Head of caudate nucleus (tissue), 42 donors: ENCODE measurements around the gene AJUBA.

Experiments used
- DNase-seq, 42 donors: peaks; one replicate each; pipeline versions ENCODE4 v3.0.0 to v3.0.0-alpha.2; 2020 to 2021; ENCODE audit warnings: mixed read lengths in 7 of 42
- intact Hi-C: fragments of 100-400 bp; cut with DNase I; formaldehyde crosslinking; loops from one replicate; pipeline ENCODE4 v1.15.0; 2022

Gene AJUBA

DNA sequence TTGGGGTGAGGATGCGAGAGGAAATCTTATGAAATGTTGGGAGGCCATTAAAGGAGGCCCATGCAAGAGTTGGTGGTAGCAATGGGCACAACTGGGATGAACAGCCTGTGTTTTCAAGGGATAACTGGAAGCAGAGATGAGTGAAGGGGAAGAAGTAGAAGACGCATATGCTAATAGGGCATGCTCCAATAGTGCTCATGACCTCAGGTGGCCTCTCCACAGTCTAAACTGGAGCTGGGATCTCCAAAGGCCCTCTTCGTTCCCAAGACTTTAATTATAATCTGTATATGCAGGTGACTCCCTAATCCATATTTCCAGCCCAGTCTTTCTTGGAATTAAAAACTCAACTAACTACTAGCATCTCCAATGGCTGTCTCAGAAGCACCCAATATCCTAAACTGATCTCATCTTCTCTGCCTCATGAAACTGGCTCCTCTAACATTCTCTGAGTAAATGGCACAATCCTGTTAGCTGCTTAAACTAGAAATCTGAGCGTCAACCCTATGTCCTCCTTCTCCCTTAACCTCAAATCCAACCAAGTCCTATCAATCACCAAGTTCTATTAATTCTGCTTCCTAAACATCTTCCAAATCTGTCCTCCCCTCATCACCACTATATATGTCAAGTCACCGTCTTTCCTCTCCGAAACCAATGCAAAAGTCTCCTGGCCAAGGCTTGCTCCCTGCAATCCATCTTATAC, 2.8 kb upstream of the AJUBA start:
- intact Hi-C loops = loop anchor here (10.0 kb wide), 1 partner anchor 50 kb away; no protein-coding TSS in a partner anchor
- no peak for DNase-seq

DNA sequence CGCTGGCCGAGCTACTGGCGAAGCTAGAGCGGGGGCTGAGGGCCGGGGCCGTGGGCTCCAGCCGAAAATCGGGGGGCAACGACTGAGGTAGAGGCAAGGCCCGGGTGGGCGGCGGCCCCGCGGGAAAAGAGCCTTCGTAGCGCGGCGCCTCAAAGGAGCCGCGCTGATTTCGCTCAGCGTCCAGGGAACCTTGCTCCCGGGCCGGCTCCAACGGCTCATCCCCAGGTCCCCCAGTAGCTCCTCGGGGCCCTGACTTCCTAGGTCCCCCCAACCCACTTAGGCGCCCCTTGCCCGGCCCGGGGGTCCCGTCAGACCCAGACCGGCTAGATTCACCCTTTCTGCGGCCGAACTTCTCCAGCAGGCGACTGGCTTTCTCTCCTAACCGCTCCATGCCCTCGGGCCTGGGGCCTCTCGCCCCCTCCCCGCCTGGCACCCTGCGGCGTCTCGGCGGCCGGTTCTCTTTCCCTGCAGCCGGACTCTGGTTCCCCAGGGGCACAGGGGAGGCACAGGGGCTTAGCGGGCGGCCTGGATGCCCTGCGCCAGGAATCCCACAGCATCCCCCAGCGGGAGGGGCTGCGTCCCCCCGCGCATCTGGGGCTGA, 375 bp downstream of the AJUBA start:
- no peak for DNase-seq
- intact Hi-C loops = loop anchor here (10.0 kb wide), 1 partner anchor 47 kb away; no protein-coding TSS in a partner anchor

DNA sequence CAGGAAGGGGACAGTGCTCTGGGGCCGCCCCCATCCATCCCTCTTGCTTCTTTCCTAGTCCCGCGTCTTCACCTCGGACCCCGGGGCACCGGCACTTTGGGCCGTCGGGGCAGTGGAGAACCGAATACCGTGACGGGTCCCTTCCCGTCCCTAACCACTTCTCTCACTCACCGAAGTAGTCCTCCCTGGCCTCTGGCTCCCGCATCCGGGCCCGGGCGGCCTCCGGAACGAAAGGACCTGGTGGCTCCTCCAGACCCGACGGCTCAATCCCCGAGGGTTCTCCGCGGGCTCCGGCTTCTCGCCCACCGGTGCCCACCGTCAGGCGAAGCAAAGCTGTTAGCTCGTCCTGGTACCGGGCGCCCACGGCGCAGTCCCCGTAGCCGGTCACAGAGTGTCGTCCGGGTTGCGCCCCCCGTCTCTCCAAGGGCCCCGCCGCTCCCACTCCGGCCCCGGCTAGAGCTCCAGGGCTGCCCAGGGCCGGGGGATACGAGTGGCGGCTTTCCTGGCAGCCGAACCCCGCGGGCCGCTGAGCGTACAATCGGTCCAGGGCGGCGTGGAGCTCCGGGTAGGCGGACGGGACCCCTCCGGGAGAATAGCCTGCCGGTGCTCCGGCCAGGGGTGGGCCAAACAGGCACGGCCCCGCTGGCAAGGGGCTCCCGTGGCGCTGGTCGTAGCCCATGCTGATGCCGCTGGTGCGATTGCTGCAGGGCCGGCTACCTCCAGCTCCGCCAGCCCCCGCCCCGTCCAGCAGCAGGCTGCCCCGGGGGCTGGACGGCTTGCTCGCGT, 1.1 kb downstream of the AJUBA start:
- intact Hi-C loops = loop anchor here (10.0 kb wide), 1 partner anchor 46 kb away; no protein-coding TSS in a partner anchor
- no peak for DNase-seq

DNA sequence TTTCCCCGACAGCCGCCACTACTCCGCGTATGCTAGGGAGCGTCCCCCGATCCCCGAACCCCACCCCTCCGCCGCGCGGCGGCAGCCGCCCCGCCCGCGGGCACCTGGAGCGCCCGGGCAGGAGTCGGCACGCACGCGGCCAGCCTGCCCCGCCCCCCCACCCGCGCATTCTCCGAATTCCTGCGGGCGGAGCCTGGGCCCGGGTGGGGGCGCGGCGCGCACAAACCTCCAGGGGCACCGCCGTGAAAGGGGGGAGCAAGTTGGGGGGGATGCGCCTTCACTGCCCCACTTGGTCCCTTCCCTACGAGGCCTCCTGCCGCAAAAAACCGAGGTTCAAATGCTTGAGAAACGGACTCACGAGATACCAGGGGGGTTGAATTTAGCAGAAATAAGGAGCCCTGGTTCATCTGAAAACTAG, 1.7 kb downstream of the AJUBA start:
- DNase-seq = no peak
- intact Hi-C loops = loop anchor here (10.0 kb wide), 1 partner anchor 46 kb away; no protein-coding TSS in a partner anchor

DNA sequence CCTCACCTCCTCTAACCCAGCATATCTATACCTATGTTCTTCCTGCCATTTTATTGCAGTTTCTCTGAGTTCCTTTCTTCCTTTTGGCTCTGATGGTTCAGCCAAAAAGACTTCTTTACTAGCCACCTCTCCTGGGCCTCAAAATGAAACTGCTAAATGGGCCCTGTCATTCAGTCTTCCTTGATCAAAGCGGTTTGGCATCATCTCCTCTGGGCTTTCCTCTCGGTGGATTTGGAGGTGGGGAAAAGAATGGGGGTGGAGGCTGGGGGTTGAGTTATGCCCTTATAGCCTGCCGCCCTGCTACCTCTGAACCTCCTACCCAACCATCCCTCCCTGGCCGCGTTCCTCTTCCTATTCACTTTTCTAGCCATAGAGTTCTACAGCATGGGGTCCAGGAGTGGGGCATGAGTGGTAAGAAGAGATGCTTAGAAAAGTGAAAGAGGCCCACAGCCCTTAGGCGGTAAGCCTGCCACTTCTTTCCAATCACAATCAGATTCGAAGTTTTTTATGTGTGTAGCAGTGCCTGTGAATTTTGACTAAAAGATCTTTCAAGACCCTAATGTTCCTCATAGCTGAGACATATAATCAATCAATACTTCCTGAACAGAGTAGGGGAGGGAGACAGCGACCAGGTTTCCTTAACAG, 2.5 kb downstream of the AJUBA start:
- intact Hi-C loops = loop anchor here (10.0 kb wide), 1 partner anchor 45 kb away; no protein-coding TSS in a partner anchor
- DNase-seq = no peak

DNA sequence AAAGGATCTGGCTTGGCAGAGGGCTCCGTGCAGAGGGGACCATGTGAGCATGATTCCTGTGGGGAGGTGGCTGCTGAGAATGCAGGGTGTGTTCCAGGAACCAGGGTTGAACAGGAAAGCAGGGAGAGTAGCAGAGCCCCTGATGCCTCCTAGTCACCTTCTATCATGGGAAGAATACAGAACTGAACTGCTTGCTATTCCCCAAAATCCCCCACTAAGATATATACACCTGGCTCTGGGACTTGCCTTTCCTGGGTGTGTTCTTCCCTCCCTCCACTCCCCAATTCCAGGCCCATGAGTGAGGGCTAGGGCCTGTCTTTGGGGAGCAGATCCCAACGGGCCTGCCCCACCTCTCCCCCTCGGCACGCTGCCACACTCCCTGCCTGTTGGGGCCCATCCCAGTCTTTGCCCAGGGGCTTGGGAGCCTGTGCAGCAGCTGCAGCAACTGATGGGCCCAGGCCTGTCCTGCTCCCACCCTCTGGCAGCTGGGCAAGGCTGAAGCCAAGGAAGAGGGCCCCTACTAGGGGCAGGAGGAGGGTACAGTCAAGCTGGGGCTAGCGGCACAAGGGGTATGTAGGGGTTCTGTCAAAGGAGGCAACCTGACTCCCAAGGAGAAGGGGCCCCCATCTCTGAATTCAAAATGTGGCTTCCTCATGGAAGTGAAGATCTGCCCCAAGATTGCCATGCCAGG, 3.2 kb downstream of the AJUBA start:
- no peak for DNase-seq
- intact Hi-C loops = no loop called here

DNA sequence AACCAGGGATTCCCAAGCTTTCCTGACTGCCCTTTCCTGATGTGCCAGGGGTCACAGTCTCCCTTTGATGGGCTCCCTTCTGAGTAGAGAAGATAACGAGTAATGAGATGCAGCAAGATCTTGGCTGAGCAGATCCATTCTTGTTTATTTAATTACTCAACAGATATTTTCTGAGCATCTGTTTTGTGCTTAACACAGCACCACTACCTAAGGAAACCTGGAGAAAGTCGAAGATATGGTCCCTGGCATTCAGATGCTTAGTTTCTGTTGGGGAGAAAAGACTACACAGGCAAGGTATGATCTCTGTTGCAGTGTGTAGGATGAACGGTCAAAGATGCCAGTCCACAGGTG, 3.9 kb downstream of the AJUBA start:
- intact Hi-C loops = no loop called here
- DNase-seq = no peak

DNA sequence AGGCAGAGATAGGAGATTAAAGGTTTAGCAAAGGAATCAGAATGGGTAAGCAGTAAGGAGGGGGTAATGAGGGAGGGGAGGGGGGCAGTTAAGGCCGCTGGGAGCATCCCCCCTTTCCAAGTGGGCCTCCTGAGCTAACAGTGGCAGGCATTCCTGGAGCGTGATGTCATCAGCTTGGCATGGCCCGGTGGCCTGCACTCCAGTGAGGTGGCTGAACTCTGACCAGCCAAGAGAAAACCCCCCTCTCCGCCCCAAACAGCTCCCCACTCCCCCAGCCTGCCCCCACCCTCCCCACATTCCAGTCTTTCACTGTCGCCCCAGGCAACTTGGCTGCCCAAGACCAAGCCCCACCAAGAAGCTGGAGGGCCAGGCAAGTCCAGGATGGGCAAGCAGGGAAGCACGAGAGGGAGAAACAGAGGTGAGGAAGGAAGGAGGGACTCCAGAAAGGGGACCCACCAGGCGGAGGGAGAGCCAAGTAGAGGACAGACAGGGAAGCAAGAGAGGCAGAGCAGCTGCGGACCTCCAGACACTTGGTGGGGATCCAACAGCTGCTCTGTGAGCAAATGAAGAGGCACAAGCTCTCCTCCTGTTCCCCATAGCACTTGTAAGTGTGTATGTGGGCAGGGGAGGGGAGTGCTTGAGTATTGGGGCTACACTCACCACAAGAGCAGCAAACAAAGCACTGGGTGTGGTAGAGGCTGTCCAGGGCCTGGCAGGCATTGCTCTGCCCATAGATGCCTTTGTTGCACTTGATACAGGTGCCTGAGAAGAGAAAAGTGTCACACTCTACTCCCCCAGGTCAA, 4.5 kb downstream of the AJUBA start:
- intact Hi-C loops = no loop called here
- peak in 1 of 42 donors; percentile 56 for DNase-seq

DNA sequence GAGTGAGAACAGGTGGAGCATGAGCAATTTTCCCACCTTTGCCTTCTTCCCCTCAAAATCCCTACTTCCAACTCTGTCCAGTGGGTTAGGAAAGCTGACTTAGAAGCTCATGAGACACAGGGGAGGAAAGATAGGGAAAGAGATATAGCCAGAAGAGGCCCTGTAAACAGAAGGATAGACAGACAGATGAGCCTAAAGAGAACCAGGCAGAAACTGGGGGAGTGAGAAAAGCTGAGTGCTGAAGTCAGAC, 5.0 kb downstream of the AJUBA start:
- intact Hi-C loops = no loop called here
- no peak for DNase-seq

DNA sequence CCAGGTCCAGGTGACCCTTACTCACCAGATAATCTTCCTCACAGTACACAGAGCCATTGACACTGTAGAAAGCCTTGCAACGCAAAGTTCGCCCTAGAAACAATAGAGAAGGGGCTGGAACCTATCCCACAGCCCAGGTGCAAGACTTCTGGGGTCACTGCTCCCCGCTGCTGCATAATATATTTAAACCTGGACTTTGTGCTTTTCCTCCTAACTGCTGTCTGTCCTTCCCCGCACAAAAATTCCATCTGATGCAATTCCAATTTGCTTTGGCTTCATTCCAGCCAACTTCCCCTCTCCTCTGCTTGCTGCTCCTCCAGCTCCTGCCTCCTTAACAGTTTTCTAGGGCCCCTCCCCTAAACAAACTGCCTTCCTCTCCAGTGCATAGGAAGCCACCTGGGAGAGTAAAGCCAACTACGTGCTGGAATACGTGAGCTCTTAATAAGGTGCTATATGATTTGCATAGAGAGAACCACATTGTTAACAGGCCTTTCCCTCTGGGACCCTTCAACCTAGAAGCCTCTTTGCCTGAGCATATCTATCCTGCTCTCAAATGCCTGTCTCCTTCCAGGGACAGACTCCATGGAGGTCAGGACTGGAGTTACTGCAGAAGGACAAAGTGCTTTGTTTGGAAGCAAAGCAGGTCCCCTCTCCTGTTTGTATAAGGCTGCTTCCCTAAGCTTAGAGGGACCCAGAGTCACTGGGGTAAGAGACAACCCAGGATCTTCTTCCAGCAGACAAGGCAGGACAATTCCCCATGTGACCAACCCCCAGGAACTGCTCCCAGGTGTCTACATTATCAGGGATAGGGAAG, 5.5 kb downstream of the AJUBA start:
- intact Hi-C loops = no loop called here
- DNase-seq = no peak

DNA sequence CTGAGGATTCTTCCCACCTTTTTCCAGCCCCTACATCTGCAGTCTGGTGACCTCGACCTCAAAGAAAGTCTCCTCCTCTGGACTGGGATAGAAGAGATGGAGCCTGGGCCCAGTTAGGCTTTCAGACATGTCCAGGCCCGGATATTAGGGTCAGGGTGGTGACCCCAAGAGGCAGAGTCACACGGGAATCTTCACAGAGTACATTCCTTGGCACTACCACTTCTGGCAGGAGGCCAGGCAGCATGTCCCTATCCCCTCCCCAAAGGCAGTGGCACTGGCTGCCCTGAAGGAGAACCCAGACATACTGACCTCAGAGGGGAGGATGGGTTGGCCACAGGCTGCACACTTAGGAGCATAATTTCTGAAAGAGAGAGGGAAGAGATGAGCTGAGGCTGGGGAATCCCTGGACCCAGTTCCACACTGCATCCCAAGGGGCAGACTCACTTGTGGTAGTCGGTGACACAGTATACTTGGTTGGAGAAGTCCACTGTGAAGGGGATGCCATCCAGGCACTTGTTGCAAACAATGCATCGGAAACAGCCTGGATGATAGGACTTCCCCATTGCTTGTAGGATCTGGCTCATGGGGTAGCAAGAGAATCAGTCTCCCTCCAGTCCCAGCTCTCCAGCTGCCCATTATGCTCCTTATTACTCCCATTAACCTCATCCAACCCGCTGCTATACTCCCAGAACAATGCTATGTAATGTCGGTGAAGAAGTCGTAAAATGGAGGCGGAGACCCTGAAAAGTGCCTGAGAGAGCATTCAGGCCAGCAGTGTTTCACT, 7.6 kb downstream of the AJUBA start:
- intact Hi-C loops = no loop called here
- no peak for DNase-seq

DNA sequence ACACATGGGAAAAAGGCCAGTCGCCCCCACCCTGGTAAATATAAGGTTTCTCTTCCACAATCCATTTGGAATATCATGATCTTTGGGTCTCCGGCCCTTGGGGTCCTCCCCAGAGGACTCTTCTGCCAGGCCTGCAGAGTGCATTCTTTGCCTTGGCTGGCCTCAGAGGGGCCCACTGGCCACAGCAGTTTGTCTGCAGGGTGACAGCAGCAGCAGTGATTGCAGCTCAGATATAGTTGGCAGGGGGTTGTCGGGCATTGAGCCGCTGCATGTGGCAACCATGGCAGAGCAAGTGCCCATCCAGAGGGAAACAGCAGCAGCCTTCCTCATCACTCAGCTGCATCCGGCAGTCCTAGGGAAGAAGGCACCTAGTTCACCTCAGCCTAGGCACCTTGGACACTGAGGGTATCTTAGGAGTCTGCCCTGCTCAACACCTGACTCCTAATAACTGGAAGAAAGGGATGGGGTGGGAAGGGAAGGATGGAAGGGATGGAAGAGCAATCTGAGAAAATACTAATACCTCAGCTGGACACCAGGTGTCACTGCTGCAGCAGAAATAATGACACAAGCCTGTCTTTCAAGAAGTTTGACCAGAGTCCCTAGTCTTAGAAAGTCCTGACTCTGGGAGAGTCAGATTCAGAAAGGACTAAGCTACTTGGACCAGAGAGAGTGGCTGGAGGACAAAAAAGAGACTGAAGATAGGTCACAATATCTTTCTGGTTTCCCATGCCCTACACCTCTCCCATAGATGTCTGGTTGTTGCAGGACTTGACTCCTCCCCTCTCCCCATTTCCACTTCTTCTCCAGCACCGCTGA, 8.9 kb downstream of the AJUBA start:
- DNase-seq = peak in 24 of 42 donors; percentile 20 to 76 (median 42)
- intact Hi-C loops = no loop called here

DNA sequence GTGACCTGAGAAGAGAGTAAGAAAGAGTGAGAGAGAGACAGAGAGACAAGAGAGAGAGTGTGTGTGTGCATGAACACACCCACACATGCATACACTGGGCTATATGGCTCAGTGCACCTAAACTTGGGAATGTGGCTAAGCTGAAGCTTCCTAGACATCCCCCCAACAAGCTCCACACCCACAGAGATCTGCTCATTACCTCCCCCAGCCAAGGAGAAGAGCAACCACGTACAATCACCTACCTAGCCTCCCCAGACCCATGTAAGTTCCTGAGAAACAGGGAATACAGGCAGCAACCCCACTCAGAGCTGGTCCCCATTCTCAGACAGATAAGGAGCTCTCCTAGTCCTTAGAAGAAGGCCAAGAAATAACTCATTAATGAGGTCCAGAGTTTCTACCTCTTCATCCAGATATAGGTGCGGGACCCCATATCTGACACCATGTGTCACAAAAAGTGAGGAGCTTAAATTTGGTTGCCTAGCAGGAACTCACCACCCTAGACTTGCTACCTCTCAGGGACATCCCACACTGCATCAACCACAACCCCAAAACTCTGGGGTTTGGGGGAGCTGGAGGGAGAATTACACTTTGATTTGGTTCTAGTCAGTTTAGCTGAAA, 9.9 kb downstream of the AJUBA start:
- intact Hi-C loops = no loop called here
- DNase-seq = no peak

DNA sequence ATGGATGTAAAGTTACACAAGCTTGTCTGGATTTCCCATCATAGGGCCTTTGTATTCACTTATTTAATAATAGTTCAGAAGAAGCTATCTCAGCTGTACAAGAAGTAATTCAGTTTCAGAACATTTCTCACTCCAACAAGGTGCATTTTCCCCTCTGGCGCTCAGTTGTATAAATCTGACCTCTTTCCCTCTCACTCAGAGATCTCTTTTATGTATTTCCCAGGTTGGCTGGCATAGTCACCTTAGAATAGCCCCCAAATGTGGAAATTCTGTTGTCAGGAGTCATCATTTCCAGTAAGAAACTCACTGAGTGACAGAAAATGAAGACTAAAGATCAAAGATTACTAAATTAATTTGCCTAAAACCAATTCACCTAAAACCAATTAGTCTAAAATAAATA, 11.2 kb downstream of the AJUBA start:
- DNase-seq = no peak
- intact Hi-C loops = no loop called here

DNA sequence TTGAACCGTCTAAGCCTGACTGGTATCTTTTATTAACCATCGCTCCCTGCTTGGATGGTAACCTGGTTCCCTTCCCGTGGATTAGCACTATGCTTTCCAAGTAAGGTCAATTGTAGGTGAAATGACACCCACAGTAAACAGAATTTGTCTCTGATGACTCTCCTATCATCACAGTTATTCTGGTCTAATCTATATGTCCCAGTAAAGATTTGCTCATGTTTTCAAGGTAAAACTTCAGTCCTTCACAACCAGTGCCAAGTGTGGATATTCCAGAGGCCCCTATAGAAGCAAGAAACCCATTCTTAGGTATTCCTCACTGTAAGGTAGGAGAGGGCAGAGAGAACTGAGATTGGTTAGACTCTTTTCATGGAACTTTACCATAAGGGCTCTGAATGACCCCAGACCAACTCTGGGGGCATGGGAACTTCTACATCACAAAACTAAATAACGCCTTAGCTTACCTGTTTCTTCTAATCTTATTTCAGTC, 15.5 kb downstream of the AJUBA start:
- intact Hi-C loops = no loop called here
- DNase-seq = no peak
